Natural killer cell (primary cell): ENCODE results near the gene PFKFB1. TPM values are rescaled to one million over a fixed set of nuclear protein-coding genes. Genes with fewer than 3 reads are reported as not detected.

Source experiments
- ATAC-seq, 3 donors: fragments of 150-1000 bp in 2 of 3; fragments of 200-7000 bp in 1 of 3; cut with Tn5 transposase; 1 replicate in 1 of 3; 2 replicates in 2 of 3; pipeline ENCODE4 v1.10.0; 2021; ENCODE audit warnings: mild to moderate bottlenecking in 2 of 3, moderate library complexity in 2 of 3
- DNase-seq, 2 donors: peaks; one replicate each; pipeline versions ENCODE4 v3.0.0 to v3.0.0-alpha.2; 2013 to 2021; ENCODE audit warnings: mixed read lengths in 1 of 2
- H3K27ac ChIP-seq: one replicate; pipeline ENCODE4 v1.5.1; 2013; ENCODE audit warnings: mild to moderate bottlenecking, low read length
- H3K27me3 ChIP-seq: one replicate; pipeline ENCODE4 v1.6.1; 2013; ENCODE audit warnings: low read length; ENCODE audit not compliant: control insufficient read depth, insufficient read depth
- H3K36me3 ChIP-seq: one replicate; pipeline ENCODE4 v1.6.1; 2013; ENCODE audit warnings: low read length; ENCODE audit not compliant: control insufficient read depth, insufficient read depth
- H3K4me1 ChIP-seq: one replicate; pipeline ENCODE4 v1.6.1; 2013; ENCODE audit warnings: low read length; ENCODE audit not compliant: control insufficient read depth, insufficient read depth
- H3K4me3 ChIP-seq: one replicate; pipeline ENCODE4 v1.5.1; 2013; ENCODE audit warnings: low read length
- H3K9me3 ChIP-seq: one replicate; pipeline ENCODE4 v1.6.1; 2013; ENCODE audit warnings: low read length; ENCODE audit not compliant: control insufficient read depth, insufficient read depth
- H3K27ac Mint-ChIP-seq, 2 donors: one replicate each; pipeline ENCODE4 v1.8.0; 2022; ENCODE audit warnings: mild to moderate bottlenecking in 2 of 2, mixed read lengths in 2 of 2, moderate library complexity in 1 of 2
- H3K27me3 Mint-ChIP-seq, 2 donors: one replicate each; pipeline ENCODE4 v1.8.0; 2022; ENCODE audit warnings: low read depth in 2 of 2, mixed read lengths in 2 of 2
- H3K36me3 Mint-ChIP-seq: one replicate; pipeline ENCODE4 v1.8.0; 2022; ENCODE audit warnings: mixed read lengths
- H3K4me1 Mint-ChIP-seq, 2 donors: one replicate each; pipeline ENCODE4 v1.8.0; 2022; ENCODE audit warnings: mixed read lengths in 2 of 2
- H3K4me3 Mint-ChIP-seq: one replicate; pipeline ENCODE4 v1.8.0; 2022; ENCODE audit warnings: mild to moderate bottlenecking, moderate library complexity, mixed read lengths
- H3K9me3 Mint-ChIP-seq, 2 donors: one replicate each; pipeline ENCODE4 v1.8.0; 2022; ENCODE audit warnings: mixed read lengths in 2 of 2
- CTCF ChIP-seq: fragments of 200-600 bp; IDR thresholded peaks from one replicate; pipeline ENCODE4 v1.8.0; 2022; ENCODE audit warnings: antibody characterized with exemption
- WGBS: methylation state at CpG from one replicate; pipeline ENCODE4 v1.1.7; 2013; ENCODE audit warnings: missing lambda C conversion rate; ENCODE audit not compliant: insufficient coverage; 5-methylcytosine and 5-hydroxymethylcytosine counted together
- intact Hi-C: fragments of 100-400 bp; cut with micrococcal nuclease; formaldehyde crosslinking; loops from one replicate; pipeline ENCODE4 v1.14.2; 2022
- total RNA-seq, 4 donors: library from RNA; stranded (reverse); fragments of 120-200 nt in 1 of 4; gene quantifications; one replicate each; pipeline versions ENCODE4 v1.2.3 to v1.2.4, GENCODE V29; 2013 to 2022

Gene PFKFB1
- total RNA-seq, 3 donors from 2014 or later (not counting 1 experiment from before 2014, with no cell fraction given) = 0.39 to 0.75 (median 0.73) TPM

GRCh38 chrX:54894159-54894558 lies 99.8 kb downstream of the PFKFB1 start:
- Histone ChIP-seq H3K27me3 (no peaks in the 10 kb centered on the region), H3K27ac (no peak overlapping the region), H3K36me3 (no peaks in the 10 kb centered on the region), H3K4me1 (no peaks in the 10 kb centered on the region), H3K4me3 (no peak overlapping the region), H3K9me3 (no peaks in the 10 kb centered on the region)
- no peaks in the 10 kb centered on the region for H3K4me1 Mint-ChIP-seq
- intact Hi-C loops = no loop called here
- no peaks in the 10 kb centered on the region for H3K36me3 Mint-ChIP-seq
- H3K4me3 Mint-ChIP-seq = no peak overlapping the region
- no peak overlapping the region for H3K27ac Mint-ChIP-seq
- H3K9me3 Mint-ChIP-seq = no peaks in the 10 kb centered on the region
- no peak for ATAC-seq
- TF ChIP-seq CTCF = no peak
- no peak for DNase-seq
- 67% methylated on average over 1 of the region's 1 CpG for WGBS
- peaks cover 14 to 37% of the 10 kb centered on the region in 2 donors for H3K27me3 Mint-ChIP-seq

- peak in 2 of 3 donors; percentile 44 to 66 for ATAC-seq
- intact Hi-C loops = loop anchor here (1.0 kb wide), 1 partner anchor 165 kb away; no protein-coding TSS in a partner anchor
- Mint-ChIP-seq H3K27ac (no peak overlapping the region), H3K27me3 (peaks cover 23 to 52% of the 10 kb centered on the region in 2 donors), H3K36me3 (no peaks in the 10 kb centered on the region), H3K9me3 (no peaks in the 10 kb centered on the region), H3K4me1 (no peaks in the 10 kb centered on the region), H3K4me3 (no peak overlapping the region)
- Histone ChIP-seq H3K27ac (no peak overlapping the region), H3K27me3 (no peaks in the 10 kb centered on the region), H3K9me3 (no peaks in the 10 kb centered on the region), H3K4me3 (no peak overlapping the region), H3K36me3 (no peaks in the 10 kb centered on the region), H3K4me1 (no peaks in the 10 kb centered on the region)
- no CpG with 5 or more reads among the region's 3 CpGs for WGBS
- TF ChIP-seq CTCF = peak; percentile 49
- DNase-seq = peak in 1 of 2 donors; percentile 69
Measured at GRCh38 chrX:54891573-54891972, 102.4 kb downstream of the PFKFB1 start.

GRCh38 chrX:54885740-54886139 lies 108.2 kb downstream of the PFKFB1 start:
- Histone ChIP-seq H3K36me3 (no peaks in the 10 kb centered on the region), H3K27ac (no peak overlapping the region), H3K4me3 (no peak overlapping the region), H3K4me1 (no peaks in the 10 kb centered on the region), H3K9me3 (no peaks in the 10 kb centered on the region), H3K27me3 (no peaks in the 10 kb centered on the region)
- H3K4me3 Mint-ChIP-seq = no peak overlapping the region
- H3K27ac Mint-ChIP-seq = no peak overlapping the region
- no peaks in the 10 kb centered on the region for H3K36me3 Mint-ChIP-seq
- 76% methylated on average over 2 of the region's 3 CpGs for WGBS
- ATAC-seq (no peak), DNase-seq (no peak)
- H3K9me3 Mint-ChIP-seq = no peaks in the 10 kb centered on the region
- TF ChIP-seq CTCF = no peak
- no peaks in the 10 kb centered on the region for H3K4me1 Mint-ChIP-seq
- H3K27me3 Mint-ChIP-seq = peaks cover 22 to 49% of the 10 kb centered on the region in 2 donors
- intact Hi-C loops = no loop called here

Other genes with a start within 250 kb of the PFKFB1 start
- gene ITIH6, start 195.9 kb downstream of the PFKFB1 start, total RNA-seq = not detected
- gene MAGED2, start 186.4 kb downstream of the PFKFB1 start, total RNA-seq = 10 to 100 TPM; 52.0 to 63.2 (median 57.8) TPM
- 1 to 10 TPM; 2.9 to 4.3 (median 4.2) TPM for gene TRO, start 73.4 kb downstream of the PFKFB1 start, total RNA-seq
- gene APEX2, start 6.2 kb upstream of the PFKFB1 start, total RNA-seq = 10 to 100 TPM; 11.5 to 13.3 (median 12.4) TPM
- gene ALAS2, start 36.8 kb upstream of the PFKFB1 start, total RNA-seq = not detected
- gene PAGE2B, start 80.8 kb upstream of the PFKFB1 start, total RNA-seq = 1 to 10 TPM in 2 of 3 donors, not detected in 1; 1.0 to 1.2 TPM
- gene PAGE2, start 94.8 kb upstream of the PFKFB1 start, total RNA-seq = not detected
- gene PAGE5, start 226.2 kb upstream of the PFKFB1 start, total RNA-seq = not detected